Breast epithelium (tissue), 4 donors: Measurements from ENCODE around the gene COA3. TPM values are rescaled to one million over a fixed set of nuclear protein-coding genes. Genes with fewer than 3 reads are reported as not detected.

Source experiments
- DNase-seq, 2 donors: peaks; one replicate each; pipeline ENCODE4 v3.0.0-alpha.2; 2019; ENCODE audit warnings: low spot score in 2 of 2
- H3K27ac ChIP-seq, 2 donors: fragments of 200-600 bp; sonication (generic) in 1 of 2; one replicate each; pipeline ENCODE4 v1.5.1; 2016 to 2019; ENCODE audit warnings: mild to moderate bottlenecking in 1 of 2
- H3K27me3 ChIP-seq, 2 donors: fragments of 200-600 bp; sonication (generic) in 1 of 2; one replicate each; pipeline versions ENCODE4 v1.5.1 to v1.6.0; 2017 to 2019; ENCODE audit warnings: control low read depth in 1 of 2, mild to moderate bottlenecking in 1 of 2
- H3K36me3 ChIP-seq: fragments of 200-600 bp; one replicate; pipeline ENCODE4 v1.5.1; 2019
- H3K4me1 ChIP-seq, 2 donors: fragments of 200-600 bp; sonication (generic); one replicate each; pipeline ENCODE4 v1.5.1; 2016 to 2019; ENCODE audit warnings: control low read depth in 1 of 2
- H3K4me3 ChIP-seq, 3 donors: fragments of 200-600 bp; sonication (generic); 1 replicate in 2 of 3; 2 replicates in 1 of 3; pipeline ENCODE4 v1.5.1; 2016 to 2019; ENCODE audit warnings: mild to moderate bottlenecking in 3 of 3, moderate library complexity in 2 of 3
- H3K9me3 ChIP-seq, 2 donors: fragments of 200-600 bp; sonication (generic) in 1 of 2; one replicate each; pipeline ENCODE4 v1.5.1; 2016 to 2019; ENCODE audit warnings: control low read depth in 1 of 2
- CTCF ChIP-seq, 3 donors: fragments of 450-650 bp; IDR thresholded peaks; one replicate each; pipeline ENCODE4 v1.5.1; 2016 to 2017; ENCODE audit warnings: antibody characterized with exemption in 3 of 3, mild to moderate bottlenecking in 3 of 3, moderate library complexity in 3 of 3
- POLR2A ChIP-seq: fragments of 450-650 bp; IDR thresholded peaks from one replicate; pipeline ENCODE4 v1.6.1; 2016; ENCODE audit warnings: antibody characterized with exemption, mild to moderate bottlenecking, moderate library complexity
- POLR2AphosphoS5 ChIP-seq, 3 donors: sonication (generic); formaldehyde crosslinking; IDR thresholded peaks; one replicate each; pipeline ENCODE4 v1.6.1; 2017; ENCODE audit warnings: antibody characterized with exemption in 3 of 3
- intact Hi-C: fragments of 100-400 bp; cut with DNase I; formaldehyde crosslinking; loops from one replicate; pipeline ENCODE4 v1.15.1; 2023; ENCODE audit warnings: low total_unique reads
- total RNA-seq, 3 donors: library from RNA; depleted of rRNA; stranded (reverse); fragments of >200 nt; gene quantifications; one replicate each; pipeline ENCODE4 v1.1.0, GENCODE V29; 2016

The COA3 gene
- total RNA-seq, 3 donors from 2014 or later = 52.6 to 74.1 (median 72.8) TPM

- Histone ChIP-seq H3K9me3 (no peaks in the 10 kb centered on the region), H3K27me3 (no peaks in the 10 kb centered on the region), H3K4me3 (no peak overlapping the region), H3K36me3 (no peaks in the 10 kb centered on the region), H3K27ac (no peak overlapping the region), H3K4me1 (no peaks in the 10 kb centered on the region)
- intact Hi-C loops = no loop called here
- DNase-seq = no peak
- no peak for TF ChIP-seq CTCF (IDR thresholded peaks at IDR 0.05)
- no peak for TF ChIP-seq POLR2A
- TF ChIP-seq POLR2AphosphoS5 (IDR thresholded peaks at IDR 0.05) = no peak
These were observed 37.2 kb upstream of the COA3 start for GRCh38 chr17:42835732-42836131.

GRCh38 chr17:42833767-42834422, 35.4 kb upstream of the COA3 start:
- Histone ChIP-seq H3K27ac (peak overlapping the region; percentile 94), H3K27me3 (no peaks in the 10 kb centered on the region)
- intact Hi-C loops = no loop called here

GRCh38 chr17:42832934-42833766, 34.6 kb upstream of the COA3 start, which contains the start of gene PSME3:
TSS of gene PSME3 (plus strand) at chr17:42833397. CDS start at chr17:42833632, 235 bp downstream.
- peak in 1 of 3 donors; percentile 9 for TF ChIP-seq CTCF (IDR thresholded peaks at IDR 0.05)
- peak; percentile 97 to 98 (median 98) for TF ChIP-seq POLR2AphosphoS5 (IDR thresholded peaks at IDR 0.05)
- TF ChIP-seq POLR2A = peak; percentile 87
- Histone ChIP-seq H3K4me3 (peak within 1 kb of the TSS; percentile 69 to 93 (median 73)), H3K4me1 (no peaks in the 10 kb centered on the region), H3K9me3 (no peaks in the 10 kb centered on the region), H3K27ac (peak within 1 kb of the TSS; percentile 94), H3K36me3 (no peaks in the 10 kb centered on the region), H3K27me3 (no peaks in the 10 kb centered on the region)
- peak; percentile 79 to 85 for DNase-seq
- intact Hi-C loops = no loop called here

More at GRCh38 chr17:42833767-42834422, 35.4 kb upstream of the COA3 start:
- no peak for DNase-seq
- Histone ChIP-seq H3K36me3 (no peaks in the 10 kb centered on the region), H3K9me3 (no peaks in the 10 kb centered on the region), H3K4me1 (no peaks in the 10 kb centered on the region), H3K4me3 (peak overlapping the region; percentile 69 to 93 (median 73))
- no peak for TF ChIP-seq POLR2A
- no peak for TF ChIP-seq CTCF (IDR thresholded peaks at IDR 0.05)
- TF ChIP-seq POLR2AphosphoS5 (IDR thresholded peaks at IDR 0.05) = no peak

GRCh38 chr17:42832213-42832933, 33.9 kb upstream of the COA3 start:
- Histone ChIP-seq H3K36me3 (no peaks in the 10 kb centered on the region), H3K4me3 (peak overlapping the region; percentile 69 to 93 (median 73)), H3K27ac (peak overlapping the region; percentile 94), H3K4me1 (no peaks in the 10 kb centered on the region), H3K9me3 (no peaks in the 10 kb centered on the region), H3K27me3 (no peaks in the 10 kb centered on the region)
- DNase-seq = no peak
- no peak for TF ChIP-seq POLR2AphosphoS5 (IDR thresholded peaks at IDR 0.05)
- no peak for TF ChIP-seq CTCF (IDR thresholded peaks at IDR 0.05)
- no peak for TF ChIP-seq POLR2A
- intact Hi-C loops = no loop called here
